Umbilical cord (tissue), 2 donors: Measurements from ENCODE around the gene POTEB3. TPM values are rescaled to one million over a fixed set of nuclear protein-coding genes. Genes with fewer than 3 reads are reported as not detected.
"Not testable (repeated sequence)": the region's sequence is repeated elsewhere in the genome, so short reads cannot be mapped to it uniquely, and the experiment has no call there.

Experiments used
- DNase-seq: peaks from one replicate; pipeline ENCODE4 v3.0.0-alpha.2; 2015; ENCODE audit warnings: low spot score
- total RNA-seq: library from RNA; depleted of rRNA; stranded (reverse); fragments of >200 nt; gene quantifications from one replicate; pipeline ENCODE4 v1.2.3, GENCODE V29; 2014; ENCODE audit warnings: low replicate concordance; ENCODE audit not compliant: insufficient read depth

POTEB3 gene
- total RNA-seq, result 1.4 TPM

DNA sequence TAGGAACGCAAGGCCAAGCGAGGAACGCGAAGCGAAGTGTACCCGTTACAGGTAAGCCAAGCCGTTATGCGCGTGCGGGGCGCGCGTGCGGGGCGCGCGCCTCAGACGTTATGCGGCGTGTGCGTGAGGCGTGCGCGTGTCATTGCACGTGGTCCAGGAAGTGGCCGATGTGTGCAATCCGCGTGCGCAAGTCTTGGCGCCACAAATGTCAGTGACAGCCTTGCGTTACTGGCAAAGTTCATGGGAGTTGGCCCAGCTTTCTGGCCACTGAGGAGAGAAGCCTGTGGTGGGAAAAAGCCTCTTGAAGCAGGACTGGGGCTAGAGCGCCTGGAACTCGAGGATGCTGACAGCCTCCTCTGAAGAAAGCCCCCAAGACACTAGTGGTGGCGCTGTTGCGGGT is at the start of gene POTEB3:
Gene POTEB3, minus strand, starts transcription at position 101 of the 400 bp plus-strand sequence. CDS start 488 bp downstream, outside the sequence.
- not testable (repeated sequence) for DNase-seq

DNA sequence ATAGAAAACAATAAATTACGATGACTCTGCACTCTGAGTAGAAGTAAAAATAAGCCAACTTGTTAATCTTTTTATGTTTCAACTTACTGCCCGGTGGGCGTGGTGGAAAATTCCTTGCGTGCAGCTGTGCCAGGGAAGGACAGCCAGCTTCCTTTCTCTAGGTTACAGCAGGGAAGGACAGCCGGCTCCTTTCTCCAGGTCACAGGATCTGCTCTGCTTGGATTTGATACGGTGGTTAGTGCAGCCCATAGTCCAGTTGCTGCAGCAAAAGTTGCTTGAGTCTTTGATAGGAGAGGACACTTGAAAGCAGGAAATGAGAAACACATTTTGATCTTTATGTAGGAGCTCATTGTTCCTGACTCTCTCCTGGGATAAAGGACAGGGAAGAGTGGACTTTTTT is 13.4 kb upstream of the POTEB3 start:
- DNase-seq, result not testable (repeated sequence)

DNA sequence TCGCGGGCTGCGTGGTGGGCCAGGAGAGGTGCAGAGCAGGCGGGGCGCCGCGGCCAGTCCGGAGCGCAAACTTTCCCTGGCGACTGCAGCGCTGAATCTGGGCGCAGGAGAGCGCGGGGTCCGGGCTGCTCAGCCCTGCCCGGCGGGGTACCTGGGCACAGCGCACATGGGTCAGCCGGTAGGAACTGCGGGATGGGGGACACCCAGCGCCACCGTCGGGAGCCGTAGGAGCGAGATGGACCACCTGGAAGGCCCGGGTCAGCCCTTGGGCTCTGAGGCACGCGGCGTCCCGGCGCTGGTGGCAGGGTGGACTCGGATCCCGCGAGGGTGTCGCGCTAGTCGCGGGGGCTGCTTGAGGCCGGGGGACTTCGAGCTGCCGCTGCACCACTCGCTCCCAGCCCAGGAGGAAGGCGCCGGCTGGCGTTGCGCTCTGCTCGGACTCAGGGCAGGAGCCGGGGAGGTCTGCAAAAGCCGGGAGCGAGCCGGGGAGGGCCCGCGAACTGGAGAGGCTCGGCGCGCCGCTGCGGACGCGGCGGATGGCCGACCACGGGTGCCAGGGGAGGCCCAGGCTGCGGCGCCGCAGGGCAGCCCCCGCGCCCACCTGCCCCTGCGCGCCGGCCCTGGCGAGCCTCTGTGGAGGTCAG is 11.7 kb upstream of the POTEB3 start:
- not testable (repeated sequence) for DNase-seq

DNA sequence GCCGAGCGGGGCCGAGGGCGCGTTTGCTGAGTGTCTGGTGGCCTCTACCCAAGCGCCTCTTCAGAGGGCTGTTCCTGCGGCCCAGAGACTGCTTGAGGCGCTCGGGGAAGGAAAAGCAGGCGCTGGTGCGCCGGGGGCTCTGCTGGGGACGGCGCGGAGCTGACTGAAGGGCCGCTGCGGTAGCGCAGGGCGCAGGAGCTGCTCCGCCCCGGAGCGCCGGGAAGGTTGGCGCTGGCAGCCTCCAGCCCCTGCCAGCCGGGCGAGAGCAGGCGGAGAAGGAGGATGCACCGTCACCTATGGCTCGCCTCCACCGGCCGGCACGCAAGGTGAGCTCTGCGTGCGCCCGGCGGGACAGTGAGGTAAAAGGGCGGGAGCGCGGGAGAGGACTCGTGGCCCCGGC is 11.2 kb upstream of the POTEB3 start:
- DNase-seq, result not testable (repeated sequence)

DNA sequence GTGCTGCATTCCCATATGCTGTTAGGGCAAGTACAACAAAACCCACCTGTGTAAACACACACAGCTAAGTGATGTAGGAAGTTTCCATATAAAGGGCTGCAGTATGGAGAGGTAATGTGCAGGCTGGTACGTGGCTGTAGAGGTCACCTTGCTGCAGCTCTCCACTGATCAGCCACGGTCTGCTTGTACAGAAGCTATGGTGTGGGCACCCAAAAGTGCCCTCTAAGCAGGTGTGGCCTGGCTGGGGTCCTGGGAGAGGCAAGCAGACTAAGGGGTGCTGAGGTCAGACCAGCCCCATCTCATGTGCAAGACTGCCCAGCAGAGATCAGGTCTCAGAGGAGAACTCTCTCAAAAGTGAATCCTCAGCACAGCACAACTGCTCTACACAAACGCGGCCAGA is 32.9 kb downstream of the POTEB3 start:
- not testable (repeated sequence) for DNase-seq

DNA sequence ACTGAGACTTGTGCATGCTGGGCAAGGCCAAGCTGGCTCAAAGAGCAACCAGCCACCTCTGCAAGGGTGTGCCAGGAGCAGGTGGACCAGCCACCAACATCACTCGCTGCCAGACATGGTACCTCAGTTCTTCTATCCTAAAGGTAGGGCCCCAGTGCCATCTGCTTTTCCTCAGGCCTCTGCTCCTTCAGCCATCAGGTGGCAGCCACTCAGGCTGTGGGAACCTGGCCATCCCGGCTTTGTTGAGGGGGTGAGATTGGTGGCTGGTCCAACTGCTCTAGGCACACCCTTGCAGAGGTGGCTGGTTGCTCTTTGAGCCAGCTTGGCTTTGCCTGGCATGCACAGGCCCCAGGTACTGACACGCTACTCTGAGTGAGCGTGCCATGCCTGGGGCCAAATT is 38.8 kb downstream of the POTEB3 start:
- not testable (repeated sequence) for DNase-seq

DNA sequence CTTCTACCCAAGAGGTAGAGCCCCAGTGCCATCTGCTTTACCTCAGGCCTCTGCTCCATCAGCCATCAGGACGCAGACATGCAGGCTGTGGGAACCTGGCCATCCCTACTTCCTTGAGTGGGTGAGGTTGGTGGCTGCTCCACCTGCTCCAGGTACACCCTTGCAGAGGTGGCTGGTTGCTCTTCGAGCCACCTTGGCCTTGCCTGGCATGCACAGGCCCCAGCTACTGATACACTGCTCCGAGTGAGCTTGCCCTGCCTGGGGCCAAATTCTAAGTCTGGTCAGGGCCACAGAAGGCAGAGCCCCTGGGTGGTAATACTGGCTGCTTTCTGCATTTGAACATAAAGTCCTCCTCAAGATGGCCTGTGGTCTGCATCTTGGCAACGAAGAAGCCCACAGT is 41.2 kb downstream of the POTEB3 start:
- DNase-seq, result not testable (repeated sequence)

DNA sequence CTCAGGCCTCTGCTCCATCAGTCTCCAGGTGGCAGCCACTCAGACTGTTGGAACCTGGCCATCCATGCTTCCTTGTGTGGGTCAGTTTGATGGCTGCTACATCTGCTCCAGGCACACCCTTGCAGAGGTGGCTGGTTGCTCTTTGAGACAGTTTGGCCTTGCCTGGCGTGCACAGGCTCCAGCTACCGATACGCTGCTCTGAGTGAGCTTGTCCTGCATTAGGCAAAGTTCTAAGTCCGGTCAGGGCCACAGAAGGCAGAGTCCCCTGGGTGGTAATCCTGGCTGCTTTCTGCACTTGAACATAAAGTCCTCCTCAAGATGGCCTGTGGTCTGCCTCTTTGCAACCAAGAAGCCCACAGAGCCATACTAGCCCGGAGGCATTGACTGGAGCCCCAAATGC is 41.8 kb downstream of the POTEB3 start:
- not testable (repeated sequence) for DNase-seq

DNA sequence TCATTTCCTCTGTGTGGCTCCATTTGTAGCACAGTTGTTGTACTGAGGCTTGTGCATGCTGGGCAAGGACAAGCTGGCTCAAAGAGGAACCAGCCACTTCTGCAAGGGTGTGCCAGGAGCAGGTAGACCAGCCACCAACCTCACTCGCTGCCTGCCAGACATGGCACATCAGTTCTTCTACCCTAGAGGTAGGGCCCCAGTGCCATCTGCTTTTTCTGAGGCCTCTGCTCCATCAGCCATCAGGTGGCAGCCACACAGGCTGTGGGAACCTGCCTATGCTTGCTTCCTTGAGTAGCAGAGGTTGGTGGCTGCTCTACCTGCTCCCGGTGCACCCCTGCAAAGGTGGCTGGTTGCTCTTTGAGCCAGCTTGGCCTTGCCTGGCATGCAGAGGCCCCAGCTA is 42.6 kb downstream of the POTEB3 start:
- DNase-seq, result not testable (repeated sequence)

DNA sequence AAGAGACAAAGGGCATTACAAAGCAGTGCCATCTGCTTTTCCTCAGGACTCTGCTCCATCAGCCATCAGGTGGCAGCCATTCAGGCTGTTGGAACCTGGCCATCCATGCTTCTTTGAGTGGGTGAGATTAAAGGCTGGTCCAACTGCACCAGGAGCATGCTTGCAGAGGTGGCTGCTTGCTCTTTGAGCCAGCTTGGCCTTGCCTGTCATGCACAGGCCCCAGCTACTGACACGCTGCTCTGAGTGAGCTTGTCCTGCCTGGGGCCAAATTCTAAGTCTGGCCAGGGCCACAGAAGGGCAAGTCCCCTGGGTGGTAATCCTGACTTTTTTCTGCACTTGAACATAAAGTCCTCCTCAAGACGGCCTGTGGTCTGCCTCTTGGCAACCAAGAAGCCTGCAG is 43.1 kb downstream of the POTEB3 start:
- not testable (repeated sequence) for DNase-seq

DNA sequence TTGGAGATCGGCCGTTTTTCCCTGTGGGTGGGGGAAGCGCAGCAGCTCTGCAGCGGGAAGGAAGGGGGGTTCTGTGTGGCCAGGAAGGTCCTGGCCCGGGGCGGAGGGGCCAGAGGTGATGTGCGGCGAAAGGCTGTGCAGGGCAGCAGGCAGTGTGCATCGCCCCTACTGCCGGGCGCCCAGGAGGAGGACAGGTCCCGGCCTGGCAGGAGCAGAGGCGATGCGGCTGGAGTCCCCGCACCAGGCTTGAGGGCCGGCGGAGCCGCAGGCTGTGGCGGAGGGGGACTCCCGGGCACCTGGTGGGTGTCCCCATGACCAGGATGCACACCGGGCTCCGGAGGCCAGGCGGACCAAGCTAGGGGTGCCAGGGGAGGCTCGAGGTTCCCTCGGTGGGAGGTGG is 54.3 kb downstream of the POTEB3 start:
- not testable (repeated sequence) for DNase-seq

DNA sequence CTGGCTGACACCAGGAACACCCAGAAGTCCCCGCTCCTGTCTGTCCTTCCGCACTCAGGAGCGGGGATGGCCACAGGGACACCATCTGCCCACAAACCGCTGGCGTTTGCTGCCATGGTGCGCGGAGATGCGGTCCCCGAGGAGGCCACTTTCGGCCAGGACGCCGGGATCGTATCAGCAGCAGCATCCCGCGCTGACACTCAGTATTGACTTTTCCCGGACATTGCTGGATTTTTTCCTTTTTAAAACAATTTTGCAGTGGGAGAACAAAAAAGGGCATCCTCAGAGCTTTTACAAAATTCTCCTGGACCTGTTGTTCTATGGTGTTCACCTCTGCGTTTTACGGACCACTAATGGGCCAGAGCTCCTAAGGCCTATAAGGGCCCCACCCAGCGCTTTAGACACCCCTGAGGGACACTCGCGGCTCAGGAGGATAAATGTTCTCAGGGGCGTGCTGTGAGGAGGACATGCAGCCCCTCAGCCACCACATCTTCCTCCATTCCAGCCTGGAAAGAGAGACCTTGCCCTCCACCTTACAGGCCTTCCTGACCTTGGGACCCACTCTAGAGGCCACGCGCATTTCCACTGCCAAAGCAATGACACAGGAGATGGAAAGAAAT is 56.3 kb downstream of the POTEB3 start:
- DNase-seq, result not testable (repeated sequence)

DNA sequence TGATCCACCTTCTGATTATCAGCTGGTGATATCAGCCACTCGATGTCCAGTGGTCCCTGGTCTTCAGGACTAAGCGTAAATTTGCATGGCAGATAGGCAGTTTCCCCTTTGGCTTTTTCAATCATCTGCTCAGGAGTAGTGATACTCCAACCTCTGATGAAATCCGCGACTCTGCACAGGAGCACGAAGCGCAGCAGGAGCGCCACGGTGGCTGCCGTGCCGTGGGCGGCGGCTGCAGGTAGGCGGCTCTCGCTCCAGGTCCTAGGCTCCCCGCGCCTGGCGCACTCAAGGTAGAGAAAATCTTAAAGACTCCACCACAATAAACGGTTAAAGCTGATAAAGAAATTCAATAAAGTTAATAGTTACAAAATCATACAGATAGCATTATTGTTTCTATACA is 66.6 kb downstream of the POTEB3 start:
- not testable (repeated sequence) for DNase-seq

DNA sequence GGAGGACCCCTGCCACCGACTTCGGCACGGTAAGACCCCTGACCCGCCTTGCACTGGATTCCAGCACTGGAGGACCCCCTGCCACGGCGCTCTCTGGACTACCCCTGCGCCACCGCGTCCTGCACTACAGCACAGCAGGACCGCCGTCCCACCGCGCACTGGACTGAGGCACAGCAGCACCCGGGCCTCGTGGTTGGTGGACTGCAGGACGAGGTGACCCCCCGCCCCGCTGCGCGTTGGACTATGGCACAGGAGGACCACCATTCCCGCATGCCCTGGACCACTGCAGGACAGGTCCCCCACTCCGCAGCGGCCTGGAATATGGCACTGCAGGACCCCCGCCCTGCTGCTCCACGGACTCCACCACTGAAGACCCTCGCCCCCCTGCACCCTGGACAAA is 71.1 kb downstream of the POTEB3 start:
- not testable (repeated sequence) for DNase-seq

DNA sequence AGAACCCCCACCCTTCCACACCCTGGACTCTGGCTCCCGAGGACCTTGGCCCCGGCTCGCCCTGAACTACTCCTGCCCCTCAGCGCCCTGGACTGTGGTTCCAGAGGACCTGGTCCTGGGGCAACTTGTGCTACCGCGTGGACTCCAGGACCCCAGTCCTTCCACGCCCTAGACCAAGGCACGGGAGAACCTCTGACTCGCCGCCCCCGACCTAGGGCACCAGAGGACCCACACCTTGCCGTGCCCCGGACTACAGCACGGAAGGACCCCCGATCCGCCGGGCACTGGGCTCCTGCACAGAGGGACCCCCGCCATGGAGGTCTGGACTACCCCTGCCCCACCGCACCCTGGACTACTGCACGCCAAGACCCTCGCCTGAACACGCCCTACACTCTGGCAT is 71.7 kb downstream of the POTEB3 start:
- not testable (repeated sequence) for DNase-seq
